Activated gamma-delta T cell (primary cell): ENCODE measurements around the gene MYOZ3.

ENCODE experiments used
- DNase-seq: peaks from one replicate; lab custom pipeline; 2025; lab: John Stamatoyannopoulos, UW
- total RNA-seq, 2 donors: gene quantifications; one replicate each; lab custom pipeline; 2026; lab: John Stamatoyannopoulos, UW

The MYOZ3 gene, protein sequence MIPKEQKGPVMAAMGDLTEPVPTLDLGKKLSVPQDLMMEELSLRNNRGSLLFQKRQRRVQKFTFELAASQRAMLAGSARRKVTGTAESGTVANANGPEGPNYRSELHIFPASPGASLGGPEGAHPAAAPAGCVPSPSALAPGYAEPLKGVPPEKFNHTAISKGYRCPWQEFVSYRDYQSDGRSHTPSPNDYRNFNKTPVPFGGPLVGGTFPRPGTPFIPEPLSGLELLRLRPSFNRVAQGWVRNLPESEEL
- 0.05 to 0.39 reads per million in 2 donors for total RNA-seq

DNA sequence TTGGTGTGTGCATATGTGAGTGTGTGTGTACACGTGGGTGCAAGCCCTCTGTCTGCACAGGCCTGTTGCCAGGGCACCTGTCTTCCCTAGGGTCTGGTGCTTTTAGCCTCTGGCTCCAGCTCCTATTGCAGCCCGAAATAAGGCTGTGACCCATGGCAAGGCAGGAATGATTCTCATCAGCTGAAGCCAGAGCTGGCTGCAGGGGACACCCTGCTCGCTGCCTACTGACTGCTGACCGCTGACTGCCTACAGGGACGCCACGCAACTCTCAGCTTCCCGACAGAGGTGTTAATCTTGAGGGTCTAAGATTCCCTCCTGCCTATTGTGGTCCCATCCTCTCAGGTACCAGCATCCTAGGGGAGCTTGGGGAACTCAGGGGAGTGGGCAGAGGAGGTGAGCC lies at the start of gene MYOZ3:
Gene MYOZ3, plus strand, starts transcription at position 166 of the 400 bp plus-strand sequence. CDS start 1,691 bp downstream, outside the sequence.
- no peak for DNase-seq

DNA sequence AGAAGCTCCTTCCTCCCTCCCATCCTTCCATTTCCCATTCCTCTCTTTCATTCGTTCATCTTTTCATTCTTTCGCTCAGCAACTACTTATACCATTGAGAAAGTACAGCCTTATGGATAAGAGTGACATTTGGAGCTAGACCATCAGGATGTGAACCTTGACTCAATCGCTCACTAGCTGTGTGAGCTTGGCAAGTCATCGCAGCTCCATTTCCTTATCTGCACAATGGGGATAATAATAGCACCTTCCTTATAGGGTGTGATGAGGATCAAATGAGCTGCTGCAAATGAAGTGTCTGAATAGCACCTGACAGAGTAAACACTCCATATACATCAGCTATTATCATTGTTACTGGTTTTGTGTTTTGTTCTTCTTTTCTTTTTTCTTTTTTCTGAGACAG lies 48.6 kb upstream of the MYOZ3 start:
- DNase-seq = no peak

GRCh38 chr5:150612905-150613670 lies 48.0 kb upstream of the MYOZ3 start:
- no peak for DNase-seq

DNA sequence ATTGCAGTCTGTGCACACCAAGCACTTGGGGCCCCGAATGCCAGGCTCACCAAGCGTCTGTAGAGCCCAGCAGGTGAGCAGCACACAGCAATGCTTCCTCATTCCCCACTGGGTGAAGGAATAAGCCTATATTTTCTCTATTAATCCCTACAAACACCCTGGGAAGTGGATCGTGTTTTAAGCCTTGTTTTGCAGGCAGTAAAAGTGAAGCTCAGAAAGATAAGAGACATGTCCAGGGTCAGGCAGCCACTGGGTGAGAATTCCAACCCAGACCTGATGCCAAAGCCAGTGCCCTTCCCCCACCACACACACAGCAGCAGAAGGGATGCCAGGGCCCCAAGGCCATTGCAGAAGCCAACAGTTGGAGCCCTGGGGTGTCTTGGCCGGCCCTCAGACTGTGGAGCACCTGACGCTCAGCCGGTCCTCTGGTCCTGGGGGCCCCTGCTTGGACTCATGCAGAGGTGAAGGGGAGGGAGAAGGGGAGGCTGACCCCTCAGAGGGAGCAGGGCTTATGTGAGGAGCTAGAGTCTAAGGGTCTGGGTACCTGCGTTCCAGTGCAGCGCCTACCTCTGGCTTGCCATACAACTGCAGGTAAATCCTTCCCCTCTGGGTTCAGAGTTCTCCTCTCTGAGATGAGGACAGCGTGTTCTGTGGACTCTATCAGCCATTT lies 46.9 kb upstream of the MYOZ3 start:
- no peak for DNase-seq

DNA sequence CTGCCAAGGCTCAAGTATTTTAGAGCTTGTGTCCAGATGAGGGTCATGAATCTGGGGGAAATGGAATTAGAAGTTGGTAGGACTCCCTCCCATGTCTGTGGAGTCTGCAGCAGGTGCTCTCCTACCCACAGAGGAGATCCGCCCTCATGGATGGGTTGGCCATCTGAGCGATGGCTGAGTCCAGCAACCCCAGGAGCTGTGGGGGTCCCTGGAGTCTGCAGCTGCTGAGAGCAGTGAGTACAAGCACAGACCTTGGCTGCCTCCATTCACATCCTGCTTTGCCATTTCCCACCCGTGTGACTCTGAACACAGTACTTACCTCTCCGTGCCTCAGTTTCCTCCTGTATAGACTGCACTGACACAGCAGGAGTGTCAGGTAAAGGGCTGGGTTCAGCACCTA lies 46.4 kb upstream of the MYOZ3 start:
- DNase-seq = no peak

DNA sequence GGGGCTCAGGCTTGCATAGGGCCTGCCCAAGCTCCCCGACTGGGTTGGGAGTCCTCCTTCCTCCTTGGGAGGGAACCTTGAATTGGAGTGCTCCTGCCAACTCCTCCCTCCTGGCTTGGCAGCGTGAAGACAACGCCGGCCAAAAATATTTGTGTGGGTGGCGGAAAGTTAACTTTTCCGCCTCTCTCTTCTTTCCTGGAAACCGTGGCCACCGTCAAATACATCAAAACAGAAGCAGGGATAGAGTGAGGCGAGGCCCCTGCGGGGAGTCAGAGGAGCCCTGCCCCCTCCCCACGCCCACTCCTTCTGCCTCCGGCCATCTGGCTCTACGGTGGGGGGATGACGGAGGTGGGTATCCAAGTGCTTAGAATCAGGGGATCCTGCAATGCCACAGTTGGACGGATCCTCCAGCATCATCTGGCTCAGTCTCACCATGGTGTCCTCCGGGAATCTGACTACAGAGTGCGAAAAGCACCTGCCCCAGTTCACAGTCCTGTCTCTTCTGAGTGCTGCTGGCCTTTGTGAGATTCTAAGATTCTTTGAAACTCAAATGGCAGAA lies 45.8 kb upstream of the MYOZ3 start:
- DNase-seq = no peak

DNA sequence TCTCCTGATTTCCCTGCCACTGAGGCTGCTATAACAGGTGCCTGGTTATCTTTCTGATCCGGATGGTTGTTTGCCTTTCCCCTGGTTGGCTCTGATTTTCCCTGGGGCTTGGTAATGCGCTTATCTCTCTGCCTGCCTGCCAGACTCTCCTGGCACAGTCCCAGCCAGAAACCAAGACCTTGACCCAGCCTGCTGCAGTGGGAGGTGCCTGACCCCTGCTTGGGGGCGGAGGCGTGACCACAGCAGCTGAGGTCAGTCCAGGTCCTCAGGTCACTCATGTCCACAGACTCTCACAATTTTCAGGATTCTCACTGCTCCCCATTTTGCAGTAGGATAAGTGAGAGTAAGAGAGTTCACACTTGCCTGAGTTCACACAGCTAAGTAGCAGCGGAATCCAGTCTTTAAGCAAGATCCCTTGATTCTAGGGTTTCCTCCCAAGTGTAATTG lies 45.0 kb upstream of the MYOZ3 start:
- no peak for DNase-seq

- DNase-seq = no peak
Observed at GRCh38 chr5:150616506-150616905, 44.5 kb upstream of the MYOZ3 start.

- no peak for DNase-seq
Observed at GRCh38 chr5:150618163-150618562, 42.9 kb upstream of the MYOZ3 start.

- no peak for DNase-seq
Observed at GRCh38 chr5:150618588-150619281, 42.3 kb upstream of the MYOZ3 start.

DNA sequence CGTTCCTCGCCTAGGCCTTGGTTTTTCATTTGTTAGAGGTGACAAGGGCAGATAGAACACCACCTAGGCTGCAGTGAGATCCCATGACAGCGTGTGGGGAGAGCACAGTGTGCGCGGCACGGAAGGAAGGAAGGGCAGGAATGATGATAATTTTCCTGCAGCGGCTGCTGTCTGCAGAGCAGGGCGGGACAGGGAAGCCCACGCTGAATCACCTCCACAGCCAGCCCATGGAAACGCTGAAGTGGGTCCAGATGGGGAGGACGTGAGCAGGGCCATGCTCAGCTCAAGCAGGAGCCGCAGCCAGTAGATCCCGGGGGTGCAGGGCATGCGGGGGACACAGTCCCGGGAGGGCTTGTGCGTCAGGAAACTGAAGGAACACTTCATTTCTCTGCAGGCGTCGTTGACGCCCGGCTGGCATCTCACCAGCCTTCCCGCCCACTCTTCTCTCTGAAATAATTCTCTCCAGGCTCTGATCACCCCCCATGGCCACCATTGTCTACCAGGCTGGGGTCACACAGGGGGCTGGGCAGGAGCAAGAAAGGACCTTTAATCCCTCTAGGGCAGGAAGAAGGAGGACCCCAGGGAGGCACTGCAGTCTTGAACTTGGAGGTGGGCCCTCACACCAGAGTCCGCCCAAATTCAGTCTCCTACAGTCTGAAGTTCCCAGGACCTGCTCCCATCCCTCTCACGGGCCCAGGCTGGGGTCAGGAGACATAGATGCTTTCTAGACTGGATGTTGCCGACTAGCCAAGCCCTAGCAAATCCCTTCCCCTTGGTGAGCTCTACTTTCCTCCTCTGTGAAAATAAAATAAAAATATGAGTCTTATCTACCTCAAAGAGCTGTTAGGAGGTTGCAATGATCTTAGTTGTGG lies 41.5 kb upstream of the MYOZ3 start:
- no peak for DNase-seq

DNA sequence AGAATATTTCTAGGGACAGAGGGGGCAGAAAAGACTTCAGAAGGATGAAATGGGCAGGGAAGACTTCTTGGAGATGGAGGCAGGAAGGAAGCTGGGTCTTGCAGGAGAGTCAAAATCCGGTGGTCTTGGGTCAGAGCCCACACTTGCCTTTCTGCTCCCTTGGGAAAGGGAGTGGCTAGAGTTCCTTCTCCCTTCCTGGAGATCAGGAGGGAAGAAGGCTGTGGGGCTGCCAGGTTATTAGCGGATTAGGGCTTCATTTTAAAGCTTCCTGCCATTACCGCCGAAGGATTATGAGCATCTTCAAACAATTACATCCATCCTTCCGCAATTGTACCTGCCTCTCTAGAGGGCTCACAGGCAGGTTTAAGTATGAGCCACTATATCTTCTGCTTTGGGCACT lies 39.8 kb upstream of the MYOZ3 start:
- DNase-seq = no peak

DNA sequence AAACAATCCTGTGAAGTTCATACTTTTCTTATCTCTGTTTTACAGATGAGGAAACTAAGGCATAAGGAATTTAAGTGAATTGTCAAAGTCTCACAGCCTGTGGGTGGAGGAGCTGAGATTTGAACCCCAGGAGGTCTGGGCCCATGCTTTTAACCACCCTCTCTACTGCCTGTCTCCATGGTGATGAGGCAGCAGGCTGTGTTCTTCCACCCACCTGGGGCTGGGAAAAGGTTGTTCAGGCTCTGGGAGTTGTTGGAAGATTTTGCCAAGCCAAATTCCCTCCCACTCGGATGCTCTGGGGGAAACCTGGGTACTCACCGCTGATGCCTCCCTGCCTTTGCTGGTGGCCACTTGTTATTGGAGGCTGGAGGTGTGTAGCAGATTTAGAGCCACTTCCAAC lies 38.9 kb upstream of the MYOZ3 start:
- DNase-seq = no peak

DNA sequence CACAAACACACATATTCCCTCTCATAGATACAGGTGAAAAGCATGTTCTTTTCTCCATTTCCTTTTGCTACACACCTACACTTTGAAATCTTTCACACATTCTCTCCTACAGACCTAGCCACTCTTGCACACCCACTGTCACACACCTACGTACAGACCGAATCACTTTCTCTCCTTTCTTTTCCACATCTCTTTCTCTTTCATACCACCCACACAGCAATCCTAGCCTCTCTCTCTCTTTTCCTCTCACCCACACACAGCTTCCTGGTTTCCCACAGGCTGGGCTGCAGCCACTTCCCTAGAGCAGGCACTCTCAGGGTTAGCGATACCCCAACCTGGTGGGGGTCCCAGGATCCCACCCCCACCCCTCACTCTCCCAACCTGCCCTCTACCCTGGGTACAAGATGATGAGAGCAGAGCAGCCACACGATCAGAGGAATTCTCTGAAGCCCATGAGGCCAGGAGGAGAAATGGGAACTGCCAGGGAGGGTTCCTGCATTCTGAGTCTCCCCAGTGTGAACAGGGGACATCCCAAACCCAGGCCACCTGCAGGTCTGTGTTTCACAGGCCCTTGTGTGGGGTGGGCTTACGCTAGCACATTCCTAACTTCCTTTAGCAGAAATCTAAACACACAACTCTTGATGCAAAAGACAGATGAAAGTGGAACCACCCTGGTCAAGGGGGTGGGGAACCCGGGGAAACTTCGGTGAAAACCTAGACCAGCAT lies 37.7 kb upstream of the MYOZ3 start:
- no peak for DNase-seq

- DNase-seq = no peak
Observed at GRCh38 chr5:150623878-150624216, 37.2 kb upstream of the MYOZ3 start.

GRCh38 chr5:150624334-150625163 lies 36.5 kb upstream of the MYOZ3 start:
- no peak for DNase-seq

GRCh38 chr5:150625164-150625535 lies 35.9 kb upstream of the MYOZ3 start:
- no peak for DNase-seq

DNA sequence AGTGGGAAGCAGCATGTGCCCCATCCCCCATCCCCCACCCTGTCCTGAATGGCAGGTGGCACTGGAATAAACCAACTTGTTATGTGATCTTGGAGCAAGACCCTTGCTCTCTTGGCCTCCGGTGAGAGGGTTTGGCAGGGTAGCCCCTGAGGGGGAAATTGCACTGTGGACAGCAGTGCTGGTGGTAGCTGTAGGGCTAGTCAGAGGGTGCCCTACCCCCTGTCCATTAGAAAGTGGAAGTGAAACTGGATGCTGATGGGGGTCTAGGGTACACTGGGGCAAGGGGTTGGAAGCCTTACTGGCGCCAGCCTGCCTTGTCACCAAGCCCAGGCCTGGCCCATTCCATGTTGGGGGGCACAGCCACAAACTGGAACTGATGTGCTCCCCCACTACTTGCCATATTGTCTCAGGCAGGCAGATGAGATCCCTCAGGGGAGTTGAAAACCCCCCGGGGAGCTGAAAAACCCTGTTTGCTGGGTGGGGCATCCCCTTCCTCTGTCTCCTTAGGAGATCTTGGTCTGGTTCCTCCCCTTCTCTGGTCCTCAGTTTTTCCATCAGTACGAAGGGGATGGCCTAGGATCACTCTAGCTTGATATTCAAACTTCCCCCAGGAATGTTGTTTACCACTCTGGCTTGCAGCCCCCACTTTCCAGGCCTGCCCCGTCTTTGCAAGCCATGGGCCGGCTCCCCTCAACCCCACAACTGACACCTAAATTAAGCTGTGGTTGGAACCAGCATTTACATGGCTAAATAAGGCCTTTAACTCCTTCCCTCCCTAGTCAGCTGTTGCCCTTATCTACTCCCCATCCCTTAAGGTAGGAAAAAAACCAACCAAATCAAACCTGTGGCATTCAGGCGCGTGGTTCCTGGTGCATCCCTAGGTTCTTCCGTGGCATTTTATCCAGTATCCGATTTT lies 35.0 kb upstream of the MYOZ3 start:
- DNase-seq = no peak
